SK-N-MC (cell line): Measurements from ENCODE around the gene SLC4A2.

Experiments
- EZH2 ChIP-seq: fragments of 200-600 bp; sonication (generic); IDR thresholded peaks from one replicate; pipeline ENCODE4 v1.6.1; 2017; ENCODE audit warnings: antibody characterized with exemption
- POLR2AphosphoS5 ChIP-seq: IDR thresholded peaks from 2 replicates; pipeline ENCODE4 v1.6.1; 2012; ENCODE audit warnings: mild to moderate bottlenecking, low read depth, low read length, borderline replicate concordance

DNA sequence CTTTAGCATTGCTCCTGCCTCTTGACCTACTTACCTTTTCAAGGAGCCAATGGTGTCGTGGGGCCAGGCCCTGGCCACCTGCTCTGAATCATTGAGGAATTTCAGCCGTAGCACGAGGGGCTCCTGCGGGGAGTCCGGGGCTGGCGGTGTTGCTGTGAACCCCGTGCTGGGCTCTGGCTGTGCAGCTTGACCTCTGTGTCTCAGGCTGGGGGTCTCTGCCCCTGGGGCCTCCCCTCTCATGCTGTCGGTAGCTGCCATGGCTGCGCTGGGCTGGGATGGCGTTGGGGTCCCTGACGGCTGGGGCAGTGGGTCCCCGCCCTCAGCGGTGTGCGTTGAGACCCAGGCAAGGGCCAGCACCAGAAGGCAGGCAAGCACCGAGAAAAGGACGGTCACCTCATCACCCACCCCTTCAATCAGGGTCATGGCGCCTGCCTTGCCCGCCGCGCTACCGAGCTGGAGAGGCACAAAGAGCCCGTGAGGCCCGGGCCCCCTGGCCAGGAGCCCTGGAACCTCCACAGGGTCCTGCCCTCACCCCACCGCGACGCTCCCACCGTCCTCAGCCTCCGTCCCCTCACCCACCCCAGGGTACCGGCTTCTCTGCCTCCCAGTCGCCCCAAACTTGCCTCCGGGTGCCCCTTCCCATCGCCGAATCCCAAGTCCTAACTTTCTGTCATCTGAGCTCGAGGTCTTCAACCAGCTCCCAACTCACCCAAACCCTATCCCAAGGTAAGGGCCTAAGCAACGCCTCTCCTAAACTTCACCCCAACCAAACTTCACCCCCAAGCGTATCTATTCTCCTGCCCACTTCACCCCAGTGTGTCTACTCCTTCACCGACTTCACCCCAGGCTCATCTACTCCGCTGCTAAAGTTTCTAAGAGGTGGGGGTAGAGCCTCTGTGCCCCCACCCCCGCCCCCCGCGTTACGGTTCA is 23.0 kb downstream of the SLC4A2 start:
- TF ChIP-seq EZH2: no peak
- TF ChIP-seq POLR2AphosphoS5: no peak
